Stomach (tissue), 9 donors: ENCODE data around the gene MACC1. TPM values are rescaled to one million over a fixed set of nuclear protein-coding genes. Genes with fewer than 3 reads are reported as not detected.

Source experiments
- DNase-seq, 2 donors: peaks; one replicate each; pipeline versions ENCODE4 v3.0.0 to v3.0.0-alpha.2; 2013 to 2019
- H3K27ac ChIP-seq, 5 donors: fragments of 200-600 bp in 4 of 5; sonication (generic) in 4 of 5; one replicate each; pipeline ENCODE4 v1.5.1; 2013 to 2019; ENCODE audit warnings: mild to moderate bottlenecking in 1 of 5, moderate library complexity in 1 of 5
- H3K27me3 ChIP-seq, 3 donors: fragments of 200-600 bp; sonication (generic); one replicate each; pipeline ENCODE4 v1.5.1; 2017 to 2019; ENCODE audit warnings: mixed run types in 1 of 3
- H3K36me3 ChIP-seq, 4 donors: fragments of 200-600 bp; sonication (generic); 1 replicate in 3 of 4; 2 replicates in 1 of 4; pipeline ENCODE4 v1.5.1; 2016 to 2019
- H3K4me1 ChIP-seq, 4 donors: fragments of 200-600 bp; sonication (generic); one replicate each; pipeline ENCODE4 v1.5.1; 2016 to 2019
- H3K4me3 ChIP-seq, 4 donors: fragments of 200-600 bp; sonication (generic) in 3 of 4; one replicate each; pipeline ENCODE4 v1.5.1; 2016 to 2019; ENCODE audit warnings: mild to moderate bottlenecking in 1 of 4
- H3K9me3 ChIP-seq, 4 donors: fragments of 200-600 bp; sonication (generic); one replicate each; pipeline ENCODE4 v1.5.1; 2016 to 2019
- CTCF ChIP-seq, 7 experiments: fragments of 450-650 bp in 4 of 7; fragments of 200-600 bp in 3 of 7; sonication (generic) in 3 of 7; IDR thresholded peaks; one replicate each; pipeline ENCODE4 v1.5.1; 2016 to 2019; ENCODE audit warnings: antibody characterized with exemption in 7 of 7, control low read depth in 2 of 7, mild to moderate bottlenecking in 1 of 7
- EP300 ChIP-seq: sonication (generic); formaldehyde crosslinking; IDR thresholded peaks from one replicate; pipeline ENCODE4 v1.6.1; 2017; ENCODE audit warnings: antibody characterized with exemption
- POLR2A ChIP-seq, 4 donors: fragments of 450-650 bp; IDR thresholded peaks; one replicate each; pipeline ENCODE4 v1.6.1; 2016; ENCODE audit warnings: antibody characterized with exemption in 4 of 4, control low read depth in 2 of 4, mild to moderate bottlenecking in 1 of 4, moderate library complexity in 1 of 4
- POLR2AphosphoS5 ChIP-seq, 3 donors: sonication (generic); formaldehyde crosslinking; IDR thresholded peaks; one replicate each; pipeline ENCODE4 v1.6.1; 2016; ENCODE audit warnings: antibody characterized with exemption in 3 of 3
- WGBS, 5 donors: extraction: QIAGEN DNeasy Blood & Tissue Kit in 3 of 5; methylation state at CpG; one replicate each; pipeline versions ENCODE4 v1.1.5 to v1.1.7; 2013 to 2018; 5-methylcytosine and 5-hydroxymethylcytosine counted together
- intact Hi-C: fragments of 100-400 bp; cut with DNase I; formaldehyde crosslinking; loops from one replicate; pipeline ENCODE4 v1.15.1; 2023; ENCODE audit warnings: low total_unique reads
- polyA plus RNA-seq, 3 donors: library from polyadenylated mRNA; stranded (reverse); fragments of 200-250 nt; gene quantifications; one replicate each; pipeline ENCODE4 v1.2.3, GENCODE V29; 2013
- total RNA-seq, 5 donors: library from RNA; depleted of rRNA; stranded (reverse); fragments of >200 nt; gene quantifications; one replicate each; pipeline versions ENCODE4 v1.1.0 to v1.2.3, GENCODE V29; 2014 to 2016
- donor health status: healthy with polysubstance abuse.
- donor health status: Bipolar disorder and iron deficiency.
- donor health status: healthy.

Gene MACC1
- total and polyA plus RNA-seq, 8 donors: 0.76 to 41.7 (median 2.2) TPM; not detected in 1

GRCh38 chr7:20157456-20157855, 59.7 kb downstream of the MACC1 start:
- H3K9me3 ChIP-seq: no peaks in the 10 kb centered on the region
- WGBS, 5 donors: 60 to 87% (median 79%) methylated on average over 3 of the region's 3 CpGs
- no peak for DNase-seq
- no peak overlapping the region for H3K27ac ChIP-seq
- TF ChIP-seq POLR2A (IDR thresholded peaks at IDR 0.05) (no peak), POLR2AphosphoS5 (IDR thresholded peaks at IDR 0.05) (no peak), EP300 (no peak), CTCF (IDR thresholded peaks at IDR 0.05) (no peak)
- no peak overlapping the region for H3K4me3 ChIP-seq
- peaks cover 0 to 21% (median 9%) of the 10 kb centered on the region in 4 donors for H3K4me1 ChIP-seq
- peaks cover 0 to 6% (median 0%) of the 10 kb centered on the region in 4 donors for H3K36me3 ChIP-seq
- intact Hi-C loops: loop anchor here (10.0 kb wide), 1 partner anchor 437 kb away; no protein-coding TSS in a partner anchor
- no peaks in the 10 kb centered on the region for H3K27me3 ChIP-seq

DNA sequence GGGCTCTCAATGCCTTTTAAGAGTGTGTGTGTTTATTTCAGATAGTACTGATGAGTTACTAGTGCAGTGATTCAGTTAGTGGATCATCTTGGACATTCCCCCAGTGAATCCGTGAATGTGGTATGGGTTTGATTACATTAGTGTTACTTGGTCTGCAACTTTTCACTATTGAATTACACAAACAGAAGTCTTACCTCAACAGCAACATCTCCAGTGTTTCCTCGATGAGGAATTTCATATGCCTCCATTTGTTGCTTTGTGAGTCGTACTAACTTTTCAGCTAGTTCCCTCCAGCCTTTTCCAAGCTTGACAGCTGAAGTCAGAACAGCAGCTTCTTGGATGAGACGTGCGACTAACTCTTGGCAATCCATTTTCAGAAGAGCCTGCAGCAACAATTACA, 63.2 kb downstream of the MACC1 start:
- H3K9me3 ChIP-seq: no peaks in the 10 kb centered on the region
- peak overlapping the region in 3 of 5 donors; percentile 12 to 62 (median 33) for H3K27ac ChIP-seq
- H3K36me3 ChIP-seq: peaks cover 0 to 6% (median 0%) of the 10 kb centered on the region in 4 donors
- WGBS, 5 donors: 61 to 84% (median 74%) methylated on average over 5 of the region's 5 CpGs
- H3K4me1 ChIP-seq: peaks cover 0 to 31% (median 14%) of the 10 kb centered on the region in 4 donors
- H3K27me3 ChIP-seq: no peaks in the 10 kb centered on the region
- intact Hi-C loops: loop anchor here (10.0 kb wide), 1 partner anchor 441 kb away; no protein-coding TSS in a partner anchor
- no peak for TF ChIP-seq POLR2A (IDR thresholded peaks at IDR 0.05)
- TF ChIP-seq POLR2AphosphoS5 (IDR thresholded peaks at IDR 0.05): peak in 1 of 3 donors; percentile 64
- no peak for TF ChIP-seq EP300
- no peak for TF ChIP-seq CTCF (IDR thresholded peaks at IDR 0.05)
- DNase-seq: no peak
- H3K4me3 ChIP-seq: no peak overlapping the region

GRCh38 chr7:20153567-20153966, 63.6 kb downstream of the MACC1 start:
- no peak for DNase-seq
- Histone ChIP-seq H3K27me3 (no peaks in the 10 kb centered on the region), H3K9me3 (no peaks in the 10 kb centered on the region), H3K4me1 (peaks cover 0 to 31% (median 13%) of the 10 kb centered on the region in 4 donors), H3K36me3 (peaks cover 0 to 6% (median 0%) of the 10 kb centered on the region in 4 donors), H3K4me3 (no peak overlapping the region), H3K27ac (peak overlapping the region in 3 of 5 donors; percentile 12 to 62 (median 33))
- TF ChIP-seq EP300: no peak
- TF ChIP-seq POLR2A (IDR thresholded peaks at IDR 0.05): no peak
- TF ChIP-seq POLR2AphosphoS5 (IDR thresholded peaks at IDR 0.05): no peak
- TF ChIP-seq CTCF (IDR thresholded peaks at IDR 0.05): no peak
- WGBS, 5 donors: 75 to 89% (median 87%) methylated on average over 2 of the region's 2 CpGs
- intact Hi-C loops: loop anchor here (10.0 kb wide), 1 partner anchor 441 kb away; no protein-coding TSS in a partner anchor

DNA sequence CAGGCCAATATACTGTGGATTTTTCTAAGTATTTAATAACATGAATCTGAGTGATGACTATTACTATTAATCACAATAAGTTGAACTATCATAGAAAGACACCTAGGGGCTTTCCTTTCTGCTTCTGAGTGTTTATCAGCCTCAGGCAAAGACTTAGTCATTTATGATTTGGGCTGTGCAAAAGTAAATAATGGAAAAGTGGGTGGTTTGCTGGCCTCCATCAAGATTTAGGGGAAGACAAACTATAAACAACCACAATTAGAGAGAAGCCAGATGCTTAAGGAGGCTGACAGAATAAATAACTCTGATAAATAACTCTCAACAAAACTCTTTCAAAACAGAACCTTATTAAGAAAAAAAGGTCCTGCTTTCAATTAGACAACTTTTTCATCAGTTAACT, 64.7 kb downstream of the MACC1 start:
- peak in 1 of 2 donors; percentile 17 for DNase-seq
- Histone ChIP-seq H3K4me1 (peaks cover 0 to 31% (median 11%) of the 10 kb centered on the region in 4 donors), H3K27ac (peak overlapping the region in 3 of 5 donors; percentile 33 to 62 (median 56)), H3K9me3 (no peaks in the 10 kb centered on the region), H3K27me3 (no peaks in the 10 kb centered on the region), H3K36me3 (peaks cover 0 to 6% (median 0%) of the 10 kb centered on the region in 4 donors), H3K4me3 (no peak overlapping the region)
- TF ChIP-seq POLR2AphosphoS5 (IDR thresholded peaks at IDR 0.05) (peak in 2 of 3 donors; percentile 41 to 64), CTCF (IDR thresholded peaks at IDR 0.05) (no peak), POLR2A (IDR thresholded peaks at IDR 0.05) (no peak)
- intact Hi-C loops: loop anchor here (10.0 kb wide), 1 partner anchor 442 kb away; no protein-coding TSS in a partner anchor
